NB4 (cell line): Measurements from ENCODE around the gene SNTG2.

Experiments
- MYC ChIP-seq: IDR thresholded peaks from 2 replicates; pipeline ENCODE4 v1.6.1; 2011; ENCODE audit warnings: low read depth, low read length
- POLR2A ChIP-seq: IDR thresholded peaks from 2 replicates; pipeline ENCODE4 v1.6.1; 2011; ENCODE audit warnings: mild to moderate bottlenecking; ENCODE audit not compliant: insufficient read length; ENCODE audit errors: extremely low read depth
- TF ChIP-seq, protein P1 (sequence below): IDR thresholded peaks from one replicate; pipeline ENCODE4 v1.5.1; 2012; ENCODE audit warnings: low read depth, low read length
- TF ChIP-seq, protein P2 (sequence below): IDR thresholded peaks from 2 replicates; pipeline ENCODE4 v1.6.1; 2011; ENCODE audit warnings: low read depth, low read length

DNA sequence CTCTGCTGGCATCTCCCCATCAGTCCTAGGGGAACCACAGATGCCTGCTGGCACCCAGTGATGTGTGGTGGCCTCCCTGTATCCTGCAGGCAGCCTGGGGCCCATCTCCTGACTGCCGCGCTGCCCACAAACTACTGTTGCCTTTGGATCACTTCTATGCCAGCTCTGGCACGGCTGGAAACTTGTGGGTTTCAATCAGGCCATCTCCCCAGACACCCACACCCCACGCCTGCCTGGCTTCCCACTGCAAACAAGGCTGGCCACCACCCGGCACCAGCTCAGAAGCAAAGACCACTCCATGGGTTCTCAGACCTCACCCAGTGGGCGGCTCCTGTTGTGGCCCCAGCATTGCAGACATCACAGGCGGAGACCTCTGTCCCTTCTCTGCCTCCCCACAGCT, 447.5 kb downstream of the SNTG2 start:
- TF ChIP-seq, protein P1, sequence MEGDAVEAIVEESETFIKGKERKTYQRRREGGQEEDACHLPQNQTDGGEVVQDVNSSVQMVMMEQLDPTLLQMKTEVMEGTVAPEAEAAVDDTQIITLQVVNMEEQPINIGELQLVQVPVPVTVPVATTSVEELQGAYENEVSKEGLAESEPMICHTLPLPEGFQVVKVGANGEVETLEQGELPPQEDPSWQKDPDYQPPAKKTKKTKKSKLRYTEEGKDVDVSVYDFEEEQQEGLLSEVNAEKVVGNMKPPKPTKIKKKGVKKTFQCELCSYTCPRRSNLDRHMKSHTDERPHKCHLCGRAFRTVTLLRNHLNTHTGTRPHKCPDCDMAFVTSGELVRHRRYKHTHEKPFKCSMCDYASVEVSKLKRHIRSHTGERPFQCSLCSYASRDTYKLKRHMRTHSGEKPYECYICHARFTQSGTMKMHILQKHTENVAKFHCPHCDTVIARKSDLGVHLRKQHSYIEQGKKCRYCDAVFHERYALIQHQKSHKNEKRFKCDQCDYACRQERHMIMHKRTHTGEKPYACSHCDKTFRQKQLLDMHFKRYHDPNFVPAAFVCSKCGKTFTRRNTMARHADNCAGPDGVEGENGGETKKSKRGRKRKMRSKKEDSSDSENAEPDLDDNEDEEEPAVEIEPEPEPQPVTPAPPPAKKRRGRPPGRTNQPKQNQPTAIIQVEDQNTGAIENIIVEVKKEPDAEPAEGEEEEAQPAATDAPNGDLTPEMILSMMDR: no peak
- TF ChIP-seq, protein P2, sequence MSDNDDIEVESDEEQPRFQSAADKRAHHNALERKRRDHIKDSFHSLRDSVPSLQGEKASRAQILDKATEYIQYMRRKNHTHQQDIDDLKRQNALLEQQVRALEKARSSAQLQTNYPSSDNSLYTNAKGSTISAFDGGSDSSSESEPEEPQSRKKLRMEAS: no peak
- TF ChIP-seq POLR2A (no peak), MYC (no peak)
